PC-3 (cell line): Measurements from ENCODE around the gene MAST4. TPM values are rescaled to one million over a fixed set of nuclear protein-coding genes. Genes with fewer than 3 reads are reported as not detected.

Experiments
- ATAC-seq: fragments of 200-7000 bp; cut with Tn5 transposase; 2 replicates; pipeline ENCODE4 v1.9.1; 2020; ENCODE audit warnings: mild to moderate bottlenecking, moderate library complexity
- BruUV-seq: library from RNA; stranded (reverse); fragments of 400-500 nt; replicated peaks from 2 replicates; lab custom pipeline; 2021; lab: Mats Ljungman, UMichigan
- CTCF ChIA-PET: fragments of 300-600 bp; sonication (Branson Sonifier 250); formaldehyde crosslinking; loops from one replicate; lab custom pipeline; 2022; ENCODE audit warnings: antibody characterized with exemption; lab: Charles Lee
- POLR2A ChIA-PET: fragments of 300-600 bp; sonication (Branson Sonifier 250); formaldehyde crosslinking; loops from one replicate; lab custom pipeline; 2022; ENCODE audit warnings: antibody characterized with exemption; ENCODE audit not compliant: unreplicated experiment; lab: Charles Lee
- DNase-seq: peaks from one replicate; pipeline ENCODE4 v3.0.0-alpha.2; 2015
- H2AFZ ChIP-seq: fragments of 300-600 bp; sonication (generic); 2 replicates; pipeline ENCODE4 v1.6.0; 2016; ENCODE audit warnings: antibody characterized with exemption, low read length
- H3F3A ChIP-seq: fragments of 300-600 bp; sonication (generic); one replicate; pipeline ENCODE4 v1.6.0; 2017; ENCODE audit warnings: antibody characterized with exemption, low read length, control low read depth, mild to moderate bottlenecking; ENCODE audit not compliant: unreplicated experiment
- H3K27ac ChIP-seq: fragments of 300-600 bp; sonication (generic); 2 replicates; pipeline ENCODE4 v1.5.1; 2016; ENCODE audit warnings: mild to moderate bottlenecking, low read length
- H3K27me3 ChIP-seq: fragments of 300-600 bp; sonication (generic); 2 replicates; pipeline ENCODE4 v1.6.1; 2016; ENCODE audit warnings: low read length, mixed read lengths
- H3K36me3 ChIP-seq: fragments of 300-600 bp; sonication (generic); 2 replicates; pipeline ENCODE4 v1.6.1; 2016; ENCODE audit warnings: low read depth, mixed run types, low read length, mixed read lengths
- H3K4me1 ChIP-seq: fragments of 300-600 bp; sonication (generic); 2 replicates; pipeline ENCODE4 v1.5.1; 2016; ENCODE audit warnings: low read length; ENCODE audit not compliant: insufficient read depth
- H3K4me2 ChIP-seq: fragments of 300-600 bp; sonication (generic); 2 replicates; pipeline ENCODE4 v1.6.0; 2016; ENCODE audit warnings: low read length
- H3K4me3 ChIP-seq: fragments of 300-600 bp; sonication (generic); 2 replicates; pipeline ENCODE4 v1.5.1; 2016; ENCODE audit warnings: mild to moderate bottlenecking, low read length, mixed read lengths
- H3K79me2 ChIP-seq: fragments of 300-600 bp; sonication (generic); 2 replicates; pipeline ENCODE4 v1.6.1; 2017; ENCODE audit warnings: low read length, mixed read lengths
- H3K9ac ChIP-seq: fragments of 300-600 bp; sonication (generic); 2 replicates; pipeline ENCODE4 v1.6.0; 2016; ENCODE audit warnings: mild to moderate bottlenecking, low read length
- H3K9me2 ChIP-seq: fragments of 300-600 bp; sonication (generic); replicated peaks from 2 replicates; pipeline ENCODE4 v1.6.1; 2016; ENCODE audit warnings: mixed run types, low read length, mixed read lengths
- H3K9me3 ChIP-seq: fragments of 300-600 bp; sonication (generic); 2 replicates; pipeline ENCODE4 v1.6.1; 2016; ENCODE audit warnings: low read length, mixed read lengths
- H4K20me1 ChIP-seq: fragments of 300-600 bp; sonication (generic); 2 replicates; pipeline ENCODE4 v1.6.1; 2016; ENCODE audit warnings: low read length, mixed read lengths
- EZH2 ChIP-seq: fragments of 300-600 bp; sonication (generic); IDR thresholded peaks from one replicate; pipeline ENCODE4 v1.6.1; 2017; ENCODE audit warnings: antibody characterized with exemption, mild to moderate bottlenecking, low read length; ENCODE audit not compliant: unreplicated experiment
- EZH2phosphoT487 ChIP-seq: fragments of 300-600 bp; sonication (generic); IDR thresholded peaks from 2 replicates; pipeline ENCODE4 v1.6.1; 2018; ENCODE audit warnings: mild to moderate bottlenecking, antibody characterized with exemption, low read length, borderline replicate concordance
- intact Hi-C: fragments of 100-400 bp; cut with micrococcal nuclease; formaldehyde crosslinking; loops from 2 replicates; pipeline ENCODE4 v1.9.0; 2023
- total RNA-seq: library from RNA; depleted of rRNA; stranded (reverse); fragments of >200 nt; gene quantifications from 2 replicates; pipeline ENCODE4 v1.2.3, GENCODE V29; 2014
- TF ChIP-seq, protein P1 (sequence below): fragments of 300-600 bp; sonication (generic); conservative IDR thresholded peaks from 2 replicates; pipeline ENCODE4 v1.5.1; 2017; ENCODE audit warnings: antibody characterized with exemption, low read depth, mild to moderate bottlenecking, low read length

The MAST4 gene
- total RNA-seq, 1 experiment from 2014 or later: 7.9 TPM

GRCh38 chr5:67028941-67029340 is 432.7 kb downstream of the MAST4 start:
- H3K36me3 ChIP-seq: no peaks in the 10 kb centered on the region
- H3F3A ChIP-seq: no peaks in the 10 kb centered on the region
- H3K4me1 ChIP-seq: peaks cover 3% of the 10 kb centered on the region; the same call in 1 of the 2 replicates
- peaks cover 5% of the 10 kb centered on the region; the same call in 1 of the 2 replicates for H4K20me1 ChIP-seq
- CTCF ChIA-PET: no interaction called here
- BruUV-seq: no TSS peak
- no peak overlapping the region for H3K4me2 ChIP-seq
- H2AFZ ChIP-seq: no peak overlapping the region
- H3K27me3 ChIP-seq: no peaks in the 10 kb centered on the region
- no peak overlapping the region for H3K27ac ChIP-seq
- DNase-seq: no peak
- no peak for ATAC-seq
- TF ChIP-seq EZH2 (no peak), EZH2phosphoT487 (no peak)
- TF ChIP-seq, protein P1, sequence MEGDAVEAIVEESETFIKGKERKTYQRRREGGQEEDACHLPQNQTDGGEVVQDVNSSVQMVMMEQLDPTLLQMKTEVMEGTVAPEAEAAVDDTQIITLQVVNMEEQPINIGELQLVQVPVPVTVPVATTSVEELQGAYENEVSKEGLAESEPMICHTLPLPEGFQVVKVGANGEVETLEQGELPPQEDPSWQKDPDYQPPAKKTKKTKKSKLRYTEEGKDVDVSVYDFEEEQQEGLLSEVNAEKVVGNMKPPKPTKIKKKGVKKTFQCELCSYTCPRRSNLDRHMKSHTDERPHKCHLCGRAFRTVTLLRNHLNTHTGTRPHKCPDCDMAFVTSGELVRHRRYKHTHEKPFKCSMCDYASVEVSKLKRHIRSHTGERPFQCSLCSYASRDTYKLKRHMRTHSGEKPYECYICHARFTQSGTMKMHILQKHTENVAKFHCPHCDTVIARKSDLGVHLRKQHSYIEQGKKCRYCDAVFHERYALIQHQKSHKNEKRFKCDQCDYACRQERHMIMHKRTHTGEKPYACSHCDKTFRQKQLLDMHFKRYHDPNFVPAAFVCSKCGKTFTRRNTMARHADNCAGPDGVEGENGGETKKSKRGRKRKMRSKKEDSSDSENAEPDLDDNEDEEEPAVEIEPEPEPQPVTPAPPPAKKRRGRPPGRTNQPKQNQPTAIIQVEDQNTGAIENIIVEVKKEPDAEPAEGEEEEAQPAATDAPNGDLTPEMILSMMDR: no peak
- no peak overlapping the region for H3K9ac ChIP-seq
- intact Hi-C loops: no loop called here
- peaks cover 18% of the 10 kb centered on the region for H3K79me2 ChIP-seq
- H3K4me3 ChIP-seq: no peak overlapping the region
- no peaks in the 10 kb centered on the region for H3K9me2 ChIP-seq
- H3K9me3 ChIP-seq: no peaks in the 10 kb centered on the region
- POLR2A ChIA-PET: no interaction called here

DNA sequence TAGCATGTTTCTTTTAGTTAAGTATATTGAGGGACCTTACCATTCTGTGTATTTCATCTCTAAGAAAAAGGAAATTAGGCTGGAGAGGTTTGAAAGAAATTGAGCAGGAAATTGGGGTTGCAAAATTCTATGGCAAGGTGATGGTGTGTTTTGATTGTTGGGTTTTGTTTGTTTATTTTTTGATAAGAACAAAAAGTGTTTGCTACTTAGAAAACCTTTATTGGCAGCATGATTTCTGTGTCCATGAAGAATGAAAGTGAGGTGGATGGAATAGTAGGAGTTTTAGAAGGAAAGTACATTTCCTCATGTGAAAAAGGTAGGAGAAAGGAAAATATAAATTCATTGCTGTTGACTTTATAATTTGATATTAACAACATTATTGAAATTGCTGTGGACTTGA is 433.3 kb downstream of the MAST4 start:
- no peaks in the 10 kb centered on the region for H3K27me3 ChIP-seq
- no peak overlapping the region for H3K9ac ChIP-seq
- DNase-seq (no peak), ATAC-seq (no peak)
- no peak for TF ChIP-seq EZH2
- TF ChIP-seq, protein P1: no peak
- no peak for TF ChIP-seq EZH2phosphoT487
- ChIA-PET CTCF (no interaction called here), POLR2A (no interaction called here)
- BruUV-seq: no TSS peak
- H4K20me1 ChIP-seq: peaks cover 5% of the 10 kb centered on the region; the same call in 1 of the 2 replicates
- H3K9me2 ChIP-seq: no peaks in the 10 kb centered on the region
- intact Hi-C loops: no loop called here
- no peak overlapping the region for H2AFZ ChIP-seq
- no peaks in the 10 kb centered on the region for H3F3A ChIP-seq
- no peak overlapping the region for H3K4me2 ChIP-seq
- H3K27ac ChIP-seq: no peak overlapping the region
- H3K79me2 ChIP-seq: peaks cover 18% of the 10 kb centered on the region
- no peaks in the 10 kb centered on the region for H3K36me3 ChIP-seq
- H3K9me3 ChIP-seq: no peaks in the 10 kb centered on the region
- peaks cover 3% of the 10 kb centered on the region; the same call in 1 of the 2 replicates for H3K4me1 ChIP-seq
- no peak overlapping the region for H3K4me3 ChIP-seq

- intact Hi-C loops: no loop called here
- ChIA-PET POLR2A (interaction anchor here (0.6 to 0.7 kb wide), 2 partner anchors 28 to 1313 kb away, joined by 3 read pairs; no protein-coding TSS in a partner anchor), CTCF (no interaction called here)
- peaks cover 3% of the 10 kb centered on the region; the same call in 1 of the 2 replicates for H3K4me1 ChIP-seq
- H2AFZ ChIP-seq: no peak overlapping the region
- H3K9me2 ChIP-seq: no peaks in the 10 kb centered on the region
- BruUV-seq: no TSS peak
- peaks cover 25% of the 10 kb centered on the region for H3K79me2 ChIP-seq
- ATAC-seq (no peak), DNase-seq (peak; percentile 39)
- H4K20me1 ChIP-seq: peaks cover 5% of the 10 kb centered on the region; the same call in 1 of the 2 replicates
- TF ChIP-seq, protein P1: no peak
- no peak for TF ChIP-seq EZH2phosphoT487
- TF ChIP-seq EZH2: no peak
- H3K27me3 ChIP-seq: no peaks in the 10 kb centered on the region
- no peak overlapping the region for H3K9ac ChIP-seq
- no peaks in the 10 kb centered on the region for H3K36me3 ChIP-seq
- no peaks in the 10 kb centered on the region for H3F3A ChIP-seq
- H3K9me3 ChIP-seq: no peaks in the 10 kb centered on the region
- no peak overlapping the region for H3K4me3 ChIP-seq
- H3K27ac ChIP-seq: no peak overlapping the region
- no peak overlapping the region for H3K4me2 ChIP-seq
Measured at GRCh38 chr5:67030289-67031056, 434.3 kb downstream of the MAST4 start.
